Activated T-helper 1 cell treated with Interleukin-2 at 50 U/mL for 16 hours (primary cell): ENCODE measurements around the gene PAGR1.

Experiments
- DNase-seq: peaks from one replicate; pipeline ENCODE4 v3.0.0-alpha.2; 2020; ENCODE audit warnings: low read depth

PAGR1 gene

DNA sequence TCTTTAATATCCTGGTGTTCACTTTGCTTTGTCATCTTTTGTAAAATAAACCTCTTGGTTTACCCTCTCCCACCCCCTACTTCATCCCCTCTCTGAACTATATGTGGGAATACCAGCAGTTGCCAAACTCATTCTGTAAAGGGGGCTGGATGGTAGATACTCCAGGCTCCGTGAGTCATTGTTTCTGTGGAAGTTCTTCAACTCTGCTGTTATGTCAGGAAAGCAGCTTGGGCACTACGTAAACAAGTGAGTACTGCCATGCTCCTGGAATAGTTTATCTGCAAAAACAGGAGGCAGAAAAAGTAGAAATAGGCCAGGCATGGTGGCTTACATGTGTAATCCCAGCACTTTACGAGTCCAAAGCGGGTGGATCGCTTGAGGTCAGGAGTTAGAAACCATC, 21.9 kb downstream of the PAGR1 start:
- no peak for DNase-seq

DNA sequence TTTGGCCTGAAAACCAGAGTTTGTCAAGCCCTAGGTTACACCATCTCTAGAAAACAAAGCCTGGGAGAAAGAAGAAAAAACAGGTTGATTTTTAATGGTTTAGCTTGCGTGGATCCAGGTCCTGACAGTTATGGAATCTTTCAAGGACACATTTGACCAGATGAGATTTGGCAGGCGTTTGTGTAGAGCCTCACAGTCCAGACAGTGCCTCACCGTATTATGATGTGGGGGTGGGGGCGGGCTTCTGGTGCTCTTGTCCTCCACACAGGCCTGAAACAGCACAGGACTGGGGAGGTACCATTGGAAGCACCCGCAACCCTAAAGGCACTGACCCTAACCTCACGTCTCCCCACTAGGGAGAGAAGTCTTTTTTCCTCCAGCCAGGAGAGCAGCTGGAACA, 23.9 kb downstream of the PAGR1 start:
- DNase-seq, result no peak

DNA sequence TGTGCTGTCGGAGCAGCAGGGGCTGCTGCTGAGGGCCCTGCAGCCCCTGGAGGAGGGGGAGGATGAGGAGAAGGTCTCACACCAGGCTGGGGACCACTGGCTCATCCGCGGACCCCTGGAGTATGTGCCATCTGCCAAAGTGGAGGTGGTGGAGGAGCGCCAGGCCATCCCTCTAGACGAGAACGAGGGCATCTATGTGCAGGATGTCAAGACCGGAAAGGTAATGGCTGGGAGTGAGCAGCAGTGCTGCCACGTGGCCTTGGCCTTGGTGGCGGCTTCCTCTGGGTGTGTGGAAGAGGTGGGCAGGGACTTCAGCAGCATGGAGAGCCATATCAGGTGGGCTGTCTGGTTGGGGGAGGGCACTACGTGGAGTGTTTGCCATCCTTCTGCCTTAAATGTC, 24.3 kb downstream of the PAGR1 start:
- no peak for DNase-seq

DNA sequence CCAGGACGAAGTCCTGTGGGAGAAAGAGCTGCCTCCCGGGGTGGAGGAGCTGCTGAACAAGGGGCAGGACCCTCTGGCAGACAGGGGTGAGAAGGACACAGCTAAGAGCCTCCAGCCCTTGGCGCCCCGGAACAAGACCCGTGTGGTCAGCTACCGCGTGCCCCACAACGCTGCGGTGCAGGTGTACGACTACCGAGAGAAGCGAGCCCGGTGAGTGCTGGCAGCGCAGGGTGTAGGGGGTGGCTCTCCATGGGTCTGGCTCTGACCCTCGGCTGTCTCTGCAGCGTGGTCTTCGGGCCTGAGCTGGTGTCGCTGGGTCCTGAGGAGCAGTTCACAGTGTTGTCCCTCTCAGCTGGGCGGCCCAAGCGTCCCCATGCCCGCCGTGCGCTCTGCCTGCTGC, 25.7 kb downstream of the PAGR1 start:
- no peak for DNase-seq

DNA sequence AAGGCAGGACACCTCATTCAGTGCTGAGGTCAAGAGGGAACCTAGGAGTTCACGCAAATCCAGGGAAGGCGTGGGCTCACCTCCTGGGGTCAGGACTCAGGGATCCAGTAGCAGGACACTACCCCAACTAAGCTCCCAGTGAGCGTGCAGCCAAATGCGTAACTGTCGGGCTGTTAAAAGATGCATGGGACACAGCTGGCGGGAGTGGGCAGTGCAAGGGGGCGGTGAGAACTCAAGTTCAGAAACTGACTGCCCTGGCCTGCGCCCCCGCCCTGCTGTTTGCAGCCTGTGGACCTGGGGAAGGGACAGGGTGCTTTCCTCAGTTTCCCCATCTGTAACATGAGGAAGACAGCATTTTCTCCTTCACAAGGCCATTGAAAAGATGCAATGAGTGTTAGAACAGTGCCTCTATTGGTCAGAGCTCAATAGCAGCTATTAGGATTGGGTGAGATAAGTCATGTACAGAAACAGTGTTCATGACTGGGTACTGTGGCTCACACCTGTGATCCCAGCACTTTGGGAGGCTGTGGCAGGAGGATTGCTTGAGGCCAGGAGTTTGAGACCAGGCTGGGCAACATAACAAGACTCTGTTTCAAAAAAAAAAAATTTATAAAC, 26.9 kb downstream of the PAGR1 start:
- DNase-seq, result no peak

DNA sequence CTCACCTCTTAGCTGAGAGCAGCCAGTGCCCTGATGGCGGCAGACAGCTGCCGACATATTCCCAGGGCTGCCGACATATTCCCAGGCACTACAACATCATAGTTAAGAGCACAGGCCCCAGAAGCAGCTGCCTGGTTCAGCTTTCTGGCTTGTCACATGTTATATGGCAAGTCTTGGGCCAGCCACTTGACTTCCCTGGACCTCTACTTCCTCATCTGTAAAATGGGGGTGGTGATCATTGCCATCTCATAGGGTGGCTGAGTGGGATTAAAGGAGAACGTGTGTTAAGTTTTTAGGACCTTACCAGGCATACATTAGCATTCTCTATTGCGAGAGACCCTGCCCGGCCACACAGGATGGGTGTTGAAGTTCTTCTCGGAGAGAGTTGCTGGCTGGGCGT, 28.0 kb downstream of the PAGR1 start:
- no peak for DNase-seq

DNA sequence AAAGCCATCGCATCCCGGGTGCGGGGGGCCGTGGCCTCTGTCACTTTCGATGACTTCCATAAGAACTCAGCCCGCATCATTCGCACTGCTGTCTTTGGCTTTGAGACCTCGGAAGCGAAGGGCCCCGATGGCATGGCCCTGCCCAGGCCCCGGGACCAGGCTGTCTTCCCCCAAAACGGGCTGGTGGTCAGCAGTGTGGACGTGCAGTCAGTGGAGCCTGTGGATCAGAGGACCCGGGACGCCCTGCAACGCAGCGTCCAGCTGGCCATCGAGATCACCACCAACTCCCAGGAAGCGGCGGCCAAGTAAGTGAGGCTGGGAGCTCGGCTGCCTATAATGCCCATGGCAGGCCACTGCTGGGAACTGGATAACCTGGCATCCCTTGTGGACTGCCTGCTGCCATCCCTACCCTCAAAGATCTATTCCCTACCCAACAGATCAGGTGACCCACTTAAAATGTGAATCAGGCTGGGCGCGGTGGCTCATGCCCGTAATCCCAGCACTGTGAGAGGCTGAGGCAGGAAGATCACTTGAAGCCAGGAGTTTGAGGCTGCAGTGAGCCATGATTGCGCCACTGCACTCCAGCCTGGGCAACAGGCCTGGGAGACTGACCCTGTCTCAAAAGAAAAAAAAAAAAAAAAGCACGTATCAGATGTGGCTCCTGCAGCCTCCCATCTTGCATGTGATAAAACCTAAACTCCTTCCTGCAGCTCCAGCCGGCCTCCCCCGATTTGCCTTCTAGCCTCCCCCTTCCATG, 28.8 kb downstream of the PAGR1 start:
- no peak for DNase-seq

DNA sequence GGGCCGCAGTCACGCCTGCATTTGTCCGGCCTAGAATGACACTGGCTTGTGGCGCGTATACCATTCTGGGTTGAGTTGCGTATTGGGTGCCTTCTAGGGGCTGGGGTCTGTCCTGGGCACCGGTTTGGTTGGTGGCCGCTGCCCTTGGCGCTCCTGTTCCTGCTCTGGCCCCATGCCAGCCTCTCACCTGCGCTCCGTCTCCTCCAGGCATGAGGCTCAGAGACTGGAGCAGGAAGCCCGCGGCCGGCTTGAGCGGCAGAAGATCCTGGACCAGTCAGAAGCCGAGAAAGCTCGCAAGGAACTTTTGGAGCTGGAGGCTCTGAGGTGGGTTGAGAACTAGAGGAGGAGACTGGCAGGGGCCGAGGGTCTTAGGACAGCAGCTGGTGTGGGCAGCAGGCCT, 29.7 kb downstream of the PAGR1 start:
- no peak for DNase-seq

DNA sequence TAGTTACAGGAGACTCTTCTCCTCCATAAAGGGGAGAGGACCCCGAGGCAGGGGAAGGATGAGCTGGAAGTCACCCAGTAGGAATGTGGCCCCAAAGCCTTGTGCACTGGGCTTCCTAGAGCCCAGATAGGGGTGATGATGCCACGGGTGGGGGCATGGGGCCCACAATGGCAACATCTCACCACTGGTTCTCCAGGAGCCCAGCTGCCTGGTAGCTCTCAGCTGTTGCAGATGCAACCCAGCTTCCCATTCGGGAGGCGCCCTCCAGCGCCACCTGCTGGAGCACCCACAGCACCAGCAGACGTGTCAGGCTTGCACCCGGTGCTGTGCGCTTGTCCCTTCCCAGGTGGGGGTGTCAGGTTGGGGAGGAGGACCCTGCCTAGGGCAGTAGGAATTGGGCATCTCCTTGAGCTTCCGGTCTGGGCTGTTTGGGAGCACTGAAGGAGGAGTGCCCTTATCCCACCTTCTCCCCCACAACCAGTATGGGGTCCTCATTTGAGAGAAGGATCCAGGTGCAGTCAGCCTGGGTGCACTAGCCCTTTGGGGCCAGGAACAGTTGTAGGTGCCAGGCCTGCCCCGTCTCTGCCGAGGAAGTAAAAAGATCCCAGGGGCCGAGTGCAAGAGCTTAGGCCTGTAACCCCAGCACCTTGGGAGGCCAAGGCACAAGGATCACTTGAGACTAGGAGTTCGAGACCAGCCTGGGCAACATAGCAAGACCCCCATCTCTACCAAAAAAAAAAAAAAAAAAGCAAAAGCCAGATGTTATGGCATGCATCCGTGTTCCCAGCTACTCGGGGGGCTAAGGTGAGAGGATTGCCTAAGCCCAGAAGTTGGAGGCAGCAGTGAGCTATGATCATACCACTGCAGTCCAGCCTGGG, 32.7 kb downstream of the PAGR1 start:
- DNase-seq, result peak; percentile 70

DNA sequence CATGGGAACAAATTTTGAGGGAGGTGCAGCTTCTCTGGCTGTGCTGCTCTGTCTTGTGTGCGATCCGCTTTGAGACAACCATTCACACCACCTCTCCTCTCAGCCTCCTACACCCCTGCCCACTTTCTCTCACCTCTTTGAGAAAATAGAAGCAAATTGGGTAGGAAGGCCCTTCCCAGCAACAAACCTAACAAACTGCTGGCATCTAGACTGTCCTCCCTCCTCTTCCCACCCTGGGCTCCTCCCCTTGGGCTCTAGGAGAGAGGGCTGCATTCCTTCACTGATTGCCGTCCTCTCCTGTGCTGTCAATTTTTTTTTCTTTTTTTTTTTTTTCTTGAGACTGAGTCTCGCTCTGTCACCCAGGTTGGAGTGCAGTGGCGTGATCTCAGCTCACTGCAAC, 33.6 kb downstream of the PAGR1 start:
- DNase-seq, result no peak

DNA sequence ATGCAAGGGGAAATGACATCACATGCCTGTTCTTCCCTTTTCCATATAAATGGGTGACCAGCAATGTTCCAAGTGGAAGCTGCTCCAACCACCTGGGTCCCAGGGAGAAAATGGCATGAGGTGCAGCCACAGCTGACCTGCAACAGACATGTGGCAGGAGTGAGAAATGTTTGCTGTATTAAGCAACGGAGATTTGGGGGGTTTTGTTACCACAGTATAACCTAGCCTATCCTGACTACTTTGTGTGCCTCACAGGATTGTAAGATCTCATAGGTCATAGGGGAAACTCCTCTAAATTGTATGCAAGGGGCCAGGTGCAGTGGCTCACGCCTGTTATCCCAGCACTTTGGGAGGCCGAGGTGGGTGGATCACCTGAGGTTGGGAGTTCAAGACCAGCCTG, 35.0 kb downstream of the PAGR1 start:
- no peak for DNase-seq

DNA sequence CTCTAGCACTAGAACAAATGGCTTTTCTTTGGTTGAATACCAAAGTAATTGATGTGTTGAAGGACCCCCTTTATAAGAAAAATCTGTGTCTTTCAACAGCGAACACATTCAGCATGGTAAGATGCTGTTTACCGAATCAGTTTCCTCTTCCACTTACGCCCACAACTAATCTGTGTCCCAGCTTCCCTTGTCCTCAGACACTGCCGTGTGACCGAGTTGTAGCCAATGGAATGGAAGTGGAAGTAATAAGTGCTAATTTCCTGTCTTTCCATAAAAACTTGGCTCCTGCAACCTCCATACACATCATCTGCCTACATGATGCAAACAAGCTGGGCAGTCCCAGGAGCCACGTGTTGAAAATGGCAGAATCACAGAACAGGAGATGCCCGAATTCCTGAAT, 36.7 kb downstream of the PAGR1 start:
- no peak for DNase-seq

DNA sequence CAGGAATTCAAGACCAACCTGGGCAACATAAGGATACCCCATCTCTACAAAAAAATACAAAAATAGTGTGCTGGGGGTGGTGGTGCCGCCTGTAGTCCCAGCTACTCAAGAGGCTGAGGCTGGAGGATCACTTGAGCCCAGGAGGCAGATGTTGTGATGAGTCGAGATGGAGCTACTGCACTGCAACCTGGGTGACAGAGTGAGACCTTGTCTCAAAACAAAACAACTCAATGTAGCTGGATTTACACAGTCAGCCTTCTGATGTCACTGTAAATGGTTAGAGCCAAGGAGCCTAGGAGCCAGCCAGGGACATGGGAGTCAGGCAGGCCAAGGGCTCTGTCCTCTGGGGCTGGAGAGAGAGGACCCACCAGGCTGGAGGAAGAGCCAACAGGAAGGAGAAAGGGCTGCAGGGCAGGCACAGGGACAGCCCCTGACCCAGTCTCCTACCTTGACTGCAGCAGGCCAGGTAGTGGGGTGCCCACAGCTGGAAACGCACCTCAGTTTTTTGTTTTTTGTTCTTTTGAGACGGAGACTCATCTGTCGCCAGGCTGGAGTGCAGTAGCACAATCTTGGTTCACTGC, 38.7 kb downstream of the PAGR1 start:
- no peak for DNase-seq

DNA sequence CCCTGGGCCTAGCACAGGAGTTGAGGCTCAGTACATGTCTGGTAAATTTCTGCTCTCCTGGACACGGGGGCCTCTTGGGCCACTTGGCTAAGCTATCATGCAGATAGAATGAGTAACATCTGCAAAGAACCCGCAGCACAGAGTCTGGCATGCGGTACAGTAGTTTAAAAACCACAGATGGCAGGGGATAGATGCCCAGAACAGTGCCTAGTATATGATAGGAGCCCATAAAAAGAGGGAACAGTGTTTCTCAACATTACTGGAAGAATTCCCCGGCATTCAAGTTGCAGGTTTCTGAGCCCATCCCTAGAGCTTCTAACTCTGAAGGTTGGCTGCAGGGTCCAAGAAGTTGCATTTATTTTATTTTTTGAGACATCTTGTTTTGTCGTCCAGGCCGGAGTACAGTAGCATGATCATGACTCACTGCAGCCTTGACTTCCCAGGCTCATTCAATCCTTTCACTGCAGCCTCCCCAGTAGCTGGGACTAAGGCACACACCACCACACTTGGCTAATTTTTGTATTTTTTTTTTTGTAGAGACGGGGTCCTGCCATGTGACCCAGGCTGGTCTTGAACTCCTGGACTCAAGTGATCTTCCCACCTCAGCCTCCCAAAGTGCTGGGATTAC, 41.3 kb downstream of the PAGR1 start:
- DNase-seq, result no peak

DNA sequence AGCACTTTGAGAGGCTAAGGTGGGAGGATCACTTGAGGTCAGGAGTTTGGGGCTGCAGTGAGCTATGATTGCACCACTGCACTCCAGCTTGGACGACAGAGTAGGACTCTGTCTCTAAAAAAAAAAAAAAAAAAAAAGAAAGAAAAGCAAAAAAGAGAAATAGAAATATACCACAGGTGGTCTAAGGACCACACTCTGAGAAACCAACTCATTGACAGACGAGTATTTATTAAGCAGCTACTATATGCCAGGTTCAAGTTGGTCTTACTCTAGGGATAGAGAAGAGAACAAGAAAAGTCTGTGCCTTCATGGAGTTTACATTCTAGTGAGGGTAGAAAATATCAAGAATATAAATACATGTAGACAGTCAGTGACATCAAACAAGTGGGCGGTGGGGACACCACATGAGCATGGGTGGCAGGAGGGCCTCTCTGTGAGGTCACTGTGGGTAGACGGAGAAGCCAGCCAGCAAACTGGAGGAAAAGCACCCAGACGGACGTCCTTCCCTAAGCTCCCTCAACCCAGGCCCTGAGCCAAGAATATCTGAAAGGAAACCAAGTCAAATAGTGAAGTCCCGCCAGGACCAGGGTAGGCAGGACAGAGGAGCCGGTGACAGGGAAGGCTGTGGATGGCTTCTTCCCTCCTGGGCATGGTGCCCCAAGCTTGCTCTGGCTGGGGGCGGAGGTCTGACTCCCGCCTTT, 42.3 kb downstream of the PAGR1 start:
- no peak for DNase-seq

DNA sequence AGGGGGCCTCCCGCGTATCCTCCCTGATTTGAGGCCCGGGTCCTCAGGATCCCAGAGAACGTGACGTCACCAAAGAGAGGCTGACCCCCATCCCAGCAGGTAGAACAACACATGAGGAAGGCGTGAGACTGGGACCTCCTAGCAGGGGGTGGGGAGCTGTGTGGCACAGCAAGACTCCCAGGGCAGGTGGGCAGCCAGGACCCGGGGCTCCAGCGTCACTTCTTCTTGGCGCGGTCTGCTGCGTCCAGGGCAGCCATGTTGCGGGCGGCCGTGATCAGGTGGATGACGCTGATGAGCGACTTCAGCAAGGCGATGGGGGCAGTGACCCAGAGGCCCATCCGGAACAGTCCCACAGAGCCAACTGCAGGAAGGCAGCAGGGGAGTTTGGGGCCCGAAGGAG, 43.0 kb downstream of the PAGR1 start:
- no peak for DNase-seq

DNA sequence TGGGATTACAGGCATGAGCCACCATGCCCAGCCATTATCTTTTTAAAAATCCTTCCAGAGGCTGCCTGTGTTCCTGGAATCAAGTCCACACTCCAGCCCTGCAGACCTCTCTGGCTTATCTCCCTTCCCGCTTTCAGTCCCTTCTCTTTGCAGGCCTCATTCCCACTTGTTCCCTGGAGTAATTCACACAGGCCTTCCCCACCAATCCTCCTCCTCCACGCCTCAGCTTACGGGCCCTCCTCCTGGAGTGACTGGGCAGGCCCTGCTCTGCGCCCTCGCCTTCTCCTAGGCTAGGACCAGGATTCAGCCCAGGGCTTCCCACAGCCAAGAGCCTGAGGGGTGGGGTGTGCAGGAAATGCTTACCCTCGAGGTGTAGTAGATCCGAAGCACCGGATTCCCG, 44.3 kb downstream of the PAGR1 start:
- no peak for DNase-seq

DNA sequence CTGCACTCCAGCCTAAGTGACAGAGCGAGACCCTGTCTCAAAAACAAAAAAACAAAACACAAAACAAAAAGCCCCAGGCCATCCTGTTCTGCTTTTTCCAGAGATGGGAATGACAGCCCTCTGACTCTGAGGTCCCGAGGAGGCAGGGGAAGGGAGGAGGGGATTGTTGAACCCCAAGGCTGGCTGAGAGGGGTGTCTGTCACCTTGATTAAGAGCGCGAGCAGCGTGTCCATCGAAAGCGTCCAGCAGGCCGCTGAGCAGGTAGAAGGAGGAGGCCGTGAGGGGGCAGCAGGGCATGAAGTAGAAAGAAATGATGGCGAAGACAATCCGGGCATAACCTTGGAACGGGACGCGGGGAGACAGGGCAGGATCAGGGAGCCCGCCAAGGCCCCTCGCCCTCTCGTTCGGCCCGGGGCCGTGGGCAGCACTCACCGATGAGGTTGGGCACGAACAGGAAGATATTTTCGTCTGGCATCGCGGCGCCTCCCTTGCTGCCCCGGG, 46.5 kb downstream of the PAGR1 start:
- DNase-seq, result no peak

DNA sequence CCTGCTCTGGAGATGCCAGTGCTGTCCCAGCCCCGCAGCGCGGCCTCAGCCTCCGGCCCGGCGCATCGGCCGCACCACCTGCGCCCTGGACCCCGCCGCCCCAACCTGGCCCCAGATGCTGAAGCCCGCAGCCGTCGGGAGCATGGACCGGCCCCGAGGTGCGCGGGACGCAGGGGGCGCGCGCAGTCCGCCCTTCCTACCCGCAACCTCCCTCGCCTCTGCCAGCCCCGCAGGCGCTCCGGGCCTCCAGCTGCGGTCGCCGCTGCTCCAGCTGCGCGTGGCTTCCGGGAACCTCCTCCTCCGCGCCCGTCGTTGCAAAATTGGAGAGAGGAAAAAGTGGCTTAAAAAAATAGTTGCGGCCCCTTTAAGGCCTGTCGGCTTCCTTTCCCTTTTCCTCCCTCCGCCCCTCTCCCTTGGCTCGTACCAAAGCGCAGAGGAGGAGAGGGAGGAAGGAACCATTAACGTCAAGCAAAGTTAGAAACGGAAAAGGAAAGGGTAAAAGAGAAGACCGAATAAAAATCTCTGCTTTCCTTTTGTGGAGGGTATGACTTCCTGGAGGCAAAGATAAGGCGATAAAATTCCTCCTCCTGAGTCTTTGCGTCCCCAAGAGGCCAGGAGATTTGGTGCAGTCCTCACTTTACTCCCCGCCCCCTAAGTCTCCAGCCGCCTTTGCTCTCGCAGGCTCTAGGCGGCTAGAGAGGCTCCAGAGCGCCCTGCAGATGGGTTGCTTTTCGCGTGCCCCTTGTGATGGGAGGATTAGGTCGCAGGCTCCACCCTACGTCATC, 47.1 kb downstream of the PAGR1 start, which contains the start of gene CDIPT:
CDIPT (minus strand) TSS at position 343 of the 785 bp plus-strand sequence. CDS start 369 bp downstream, outside the sequence.
- peak; percentile 87 for DNase-seq

DNA sequence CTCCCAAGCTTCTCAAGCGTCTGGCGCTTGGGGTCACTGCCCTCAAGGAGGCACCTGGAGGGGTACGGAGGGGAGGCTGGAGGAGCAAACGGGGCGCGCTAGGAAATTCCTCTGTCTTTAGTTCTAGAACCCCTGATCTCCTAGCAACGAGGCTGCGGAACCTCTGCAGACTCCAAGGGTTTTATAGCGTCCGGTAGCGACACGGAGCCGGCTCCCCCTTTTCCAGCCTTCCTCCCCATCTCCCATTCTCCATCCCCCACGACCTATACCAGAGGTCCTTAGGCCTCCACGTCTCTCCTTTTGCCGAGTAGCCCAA, 47.7 kb downstream of the PAGR1 start:
- no peak for DNase-seq

DNA sequence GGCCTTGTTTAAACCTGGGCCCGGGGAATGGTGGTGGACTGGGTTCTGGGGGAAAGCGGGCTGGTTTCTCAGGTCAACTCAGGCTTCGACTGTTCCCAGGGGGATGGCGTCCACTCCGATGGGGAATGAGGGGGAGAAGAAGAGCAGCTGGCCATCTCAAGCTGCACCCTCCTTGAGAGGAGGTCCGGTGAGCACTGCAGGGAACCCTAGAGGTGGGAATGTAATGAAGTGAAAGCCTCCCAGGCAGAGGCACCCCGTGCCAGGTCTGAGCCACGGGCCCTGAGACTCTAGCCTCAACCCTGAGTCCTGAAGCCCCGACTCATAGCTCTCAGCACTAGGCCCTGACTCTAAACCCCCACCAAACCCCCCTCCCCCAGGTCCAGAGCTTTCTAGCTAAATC, 48.3 kb downstream of the PAGR1 start:
- no peak for DNase-seq
